Measurements from ENCODE around the gene MTHFD2. TPM values are rescaled to one million over a fixed set of nuclear protein-coding genes. Genes with fewer than 3 reads are reported as not detected.

MTHFD2 gene
- total and polyA plus RNA-seq, 7 donors = 12.7 to 59.4 (median 26.2) TPM

DNA sequence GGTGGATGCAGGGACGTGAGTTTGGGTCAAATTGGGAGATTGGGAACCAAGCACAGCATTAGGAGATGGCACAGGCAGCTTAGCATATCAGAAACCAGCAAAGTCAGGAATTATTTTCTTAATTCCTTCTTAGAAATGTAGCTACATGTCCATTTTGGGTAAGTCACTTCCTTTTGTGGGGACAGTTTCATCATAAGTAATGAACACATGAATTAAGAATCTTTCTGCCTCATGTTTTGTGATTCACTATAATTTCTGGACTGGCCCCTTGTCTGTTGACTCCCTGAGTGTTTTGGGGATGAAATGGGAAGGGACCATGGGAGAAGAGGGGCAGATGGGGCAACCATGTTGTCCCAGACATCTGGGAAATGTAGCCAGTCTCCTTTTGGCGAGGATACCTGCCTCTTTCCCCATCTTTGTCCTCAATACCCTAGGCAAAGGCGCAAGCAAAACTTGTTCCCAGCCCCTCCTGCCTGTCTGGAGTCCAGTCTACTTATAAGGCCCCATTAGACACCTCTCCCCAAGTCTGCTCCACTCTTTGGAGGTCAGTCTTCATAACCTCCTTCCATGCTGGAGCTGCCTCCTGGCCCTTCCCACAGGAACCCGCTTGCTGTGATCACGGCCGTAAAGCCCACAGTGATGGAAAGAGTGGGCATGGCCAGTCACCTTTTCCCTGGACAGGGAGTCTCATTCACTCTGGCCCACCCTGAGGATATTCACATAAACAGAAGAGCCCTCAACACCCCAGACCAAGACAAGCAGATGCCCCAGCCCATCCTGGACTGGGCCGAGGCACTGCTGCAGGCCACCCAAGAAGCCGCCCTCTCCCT is 25.7 kb downstream of the MTHFD2 start:
- no peaks in the 10 kb centered on the region for H3K27me3 ChIP-seq
- H3K4me3 ChIP-seq = no peak overlapping the region
- intact Hi-C loops (cut with DNase I) = no loop called here
- TF ChIP-seq, protein P1, sequence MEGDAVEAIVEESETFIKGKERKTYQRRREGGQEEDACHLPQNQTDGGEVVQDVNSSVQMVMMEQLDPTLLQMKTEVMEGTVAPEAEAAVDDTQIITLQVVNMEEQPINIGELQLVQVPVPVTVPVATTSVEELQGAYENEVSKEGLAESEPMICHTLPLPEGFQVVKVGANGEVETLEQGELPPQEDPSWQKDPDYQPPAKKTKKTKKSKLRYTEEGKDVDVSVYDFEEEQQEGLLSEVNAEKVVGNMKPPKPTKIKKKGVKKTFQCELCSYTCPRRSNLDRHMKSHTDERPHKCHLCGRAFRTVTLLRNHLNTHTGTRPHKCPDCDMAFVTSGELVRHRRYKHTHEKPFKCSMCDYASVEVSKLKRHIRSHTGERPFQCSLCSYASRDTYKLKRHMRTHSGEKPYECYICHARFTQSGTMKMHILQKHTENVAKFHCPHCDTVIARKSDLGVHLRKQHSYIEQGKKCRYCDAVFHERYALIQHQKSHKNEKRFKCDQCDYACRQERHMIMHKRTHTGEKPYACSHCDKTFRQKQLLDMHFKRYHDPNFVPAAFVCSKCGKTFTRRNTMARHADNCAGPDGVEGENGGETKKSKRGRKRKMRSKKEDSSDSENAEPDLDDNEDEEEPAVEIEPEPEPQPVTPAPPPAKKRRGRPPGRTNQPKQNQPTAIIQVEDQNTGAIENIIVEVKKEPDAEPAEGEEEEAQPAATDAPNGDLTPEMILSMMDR (IDR thresholded peaks at IDR 0.05) = no peak
- TF ChIP-seq EP300 (IDR thresholded peaks at IDR 0.05) (no peak), POLR2AphosphoS5 (IDR thresholded peaks at IDR 0.05) (no peak), POLR2A (IDR thresholded peaks at IDR 0.05) (no peak)
- no peak overlapping the region for H3K27ac ChIP-seq
- DNase-seq = no peak
- H3K36me3 ChIP-seq = no peaks in the 10 kb centered on the region
- no peaks in the 10 kb centered on the region for H3K4me1 ChIP-seq
- 94 to 96% methylated on average over 8 of the region's 8 CpGs for WGBS, 2 donors
- H3K9me3 ChIP-seq = no peaks in the 10 kb centered on the region

DNA sequence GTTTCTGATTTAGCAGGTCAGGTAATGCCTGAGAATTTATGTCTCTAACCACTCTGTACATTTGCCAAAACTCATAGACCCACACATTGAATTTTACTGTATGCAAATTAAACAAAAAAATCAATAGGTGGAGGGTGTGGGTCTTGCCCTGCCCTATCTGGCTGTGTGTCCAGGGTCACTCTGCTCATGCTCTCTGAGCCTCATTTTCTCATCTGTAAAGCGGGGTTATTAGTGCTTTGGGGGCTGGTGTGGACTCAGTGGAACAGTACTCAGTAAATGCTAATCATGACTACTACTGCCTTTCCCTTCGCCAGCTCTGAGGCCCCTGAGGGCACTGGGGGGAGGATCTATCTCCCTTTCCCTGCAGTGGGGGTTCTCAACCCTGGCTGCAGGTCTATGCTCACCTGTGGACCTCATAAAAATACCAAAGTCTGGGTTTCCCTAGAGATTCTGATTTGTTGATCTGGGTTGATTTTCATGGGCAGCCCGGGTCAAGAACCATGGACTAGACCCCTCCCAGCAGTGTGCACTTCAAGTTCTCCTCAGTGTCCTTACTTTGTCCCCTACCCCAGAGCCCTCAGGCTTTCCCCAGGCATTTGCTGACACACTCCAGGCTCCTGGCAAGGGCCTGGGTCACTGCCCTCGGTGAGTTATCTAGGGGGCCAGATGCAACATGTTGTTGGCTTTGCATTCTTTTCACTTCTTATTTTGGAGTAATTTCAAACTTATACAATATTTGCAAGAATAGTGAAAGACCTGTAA is 27.5 kb downstream of the MTHFD2 start:
- H3K27me3 ChIP-seq = no peaks in the 10 kb centered on the region
- H3K27ac ChIP-seq = no peak overlapping the region
- H3K9me3 ChIP-seq = no peaks in the 10 kb centered on the region
- intact Hi-C loops (cut with DNase I) = no loop called here
- no peak for DNase-seq
- TF ChIP-seq POLR2A (IDR thresholded peaks at IDR 0.05) = no peak
- TF ChIP-seq EP300 (IDR thresholded peaks at IDR 0.05) = no peak
- no peak for TF ChIP-seq POLR2AphosphoS5 (IDR thresholded peaks at IDR 0.05)
- TF ChIP-seq, protein P1 (IDR thresholded peaks at IDR 0.05) = no peak
- 83 to 86% methylated on average over 4 of the region's 4 CpGs for WGBS, 2 donors
- H3K4me3 ChIP-seq = no peak overlapping the region
- H3K4me1 ChIP-seq = no peaks in the 10 kb centered on the region
- no peaks in the 10 kb centered on the region for H3K36me3 ChIP-seq

DNA sequence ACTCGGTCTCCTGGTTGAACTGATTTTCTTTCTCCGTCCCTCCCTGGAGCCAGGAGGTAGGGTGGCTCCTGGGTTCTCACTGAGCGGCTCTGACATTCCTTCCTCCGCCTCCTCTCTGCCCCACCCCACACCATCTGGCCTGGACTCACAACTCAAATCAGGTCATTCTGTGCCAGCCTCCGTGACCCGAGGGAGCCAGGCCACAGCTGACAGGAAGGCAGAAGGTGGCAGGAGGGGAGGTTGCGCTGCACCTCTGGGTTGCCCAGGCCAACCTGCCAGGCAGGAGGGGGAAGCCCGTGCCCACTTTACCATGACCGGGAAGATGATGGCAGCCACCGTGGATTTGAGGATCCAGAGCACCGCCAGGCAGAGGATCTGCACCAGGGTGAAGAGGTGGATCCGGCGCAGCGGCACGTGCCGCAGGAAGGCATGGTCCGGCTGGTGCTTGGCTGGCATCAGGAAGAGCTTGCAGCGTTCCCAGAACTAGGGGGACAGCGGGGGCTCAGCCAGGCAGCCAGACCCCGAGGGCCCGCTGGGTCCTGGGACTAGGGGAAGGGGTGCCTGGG is 28.3 kb downstream of the MTHFD2 start:
- H3K9me3 ChIP-seq = no peaks in the 10 kb centered on the region
- 92% methylated on average over 21 of the region's 21 CpGs for WGBS, 2 donors
- H3K4me3 ChIP-seq = no peak overlapping the region
- H3K27ac ChIP-seq = no peak overlapping the region
- no peak for DNase-seq
- TF ChIP-seq, protein P1 (IDR thresholded peaks at IDR 0.05) = no peak
- TF ChIP-seq POLR2A (IDR thresholded peaks at IDR 0.05) (no peak), EP300 (IDR thresholded peaks at IDR 0.05) (no peak), POLR2AphosphoS5 (IDR thresholded peaks at IDR 0.05) (no peak)
- no peaks in the 10 kb centered on the region for H3K36me3 ChIP-seq
- intact Hi-C loops (cut with DNase I) = no loop called here
- no peaks in the 10 kb centered on the region for H3K4me1 ChIP-seq
- H3K27me3 ChIP-seq = no peaks in the 10 kb centered on the region

DNA sequence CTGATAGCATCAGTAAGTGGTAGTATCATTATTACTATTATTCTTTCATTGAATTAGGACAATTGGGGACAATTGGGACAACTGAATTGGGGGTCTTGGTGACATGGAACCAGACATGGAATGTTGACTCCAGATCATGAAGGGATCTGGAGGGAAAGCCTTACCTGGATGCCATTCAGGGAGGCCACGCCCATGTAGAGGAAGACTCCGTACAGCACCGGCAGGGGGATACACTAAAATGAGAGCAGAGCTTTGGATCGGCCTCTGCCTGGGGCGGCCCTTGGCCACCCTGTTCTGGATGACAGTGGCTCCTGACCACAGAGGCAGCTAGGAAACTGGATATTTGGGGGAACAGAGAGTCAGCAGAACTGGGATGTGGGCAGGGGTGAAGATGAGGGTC is 29.2 kb downstream of the MTHFD2 start:
- WGBS, 2 donors = 92 to 95% methylated on average over 5 of the region's 5 CpGs
- Histone ChIP-seq H3K4me3 (no peak overlapping the region), H3K27ac (no peak overlapping the region), H3K9me3 (no peaks in the 10 kb centered on the region), H3K27me3 (no peaks in the 10 kb centered on the region), H3K36me3 (no peaks in the 10 kb centered on the region), H3K4me1 (no peaks in the 10 kb centered on the region)
- TF ChIP-seq, protein P1 (IDR thresholded peaks at IDR 0.05) = no peak
- TF ChIP-seq POLR2AphosphoS5 (IDR thresholded peaks at IDR 0.05) = no peak
- TF ChIP-seq POLR2A (IDR thresholded peaks at IDR 0.05) = no peak
- no peak for TF ChIP-seq EP300 (IDR thresholded peaks at IDR 0.05)
- no peak for DNase-seq
- intact Hi-C loops (cut with DNase I) = no loop called here

All from sigmoid colon (tissue), 7 donors.